GM20431 (cell line): ENCODE data around the gene GALNT9.
"Not testable (repeated sequence)": the region's sequence is repeated elsewhere in the genome, so short reads cannot be mapped to it uniquely, and the experiment has no call there.

Source experiments
- in situ Hi-C: fragments of 300-500 bp; cut with MseI, MboI; formaldehyde crosslinking; loops from one replicate; pipeline ENCODE4 v1.15.0; 2020; ENCODE audit warnings: low sequenced_read_pairs; ENCODE audit not compliant: unreplicated experiment

Gene GALNT9

GRCh38 chr12:132226604-132227003, 102.8 kb downstream of the GALNT9 start:
- in situ Hi-C loops, result no loop called here

DNA sequence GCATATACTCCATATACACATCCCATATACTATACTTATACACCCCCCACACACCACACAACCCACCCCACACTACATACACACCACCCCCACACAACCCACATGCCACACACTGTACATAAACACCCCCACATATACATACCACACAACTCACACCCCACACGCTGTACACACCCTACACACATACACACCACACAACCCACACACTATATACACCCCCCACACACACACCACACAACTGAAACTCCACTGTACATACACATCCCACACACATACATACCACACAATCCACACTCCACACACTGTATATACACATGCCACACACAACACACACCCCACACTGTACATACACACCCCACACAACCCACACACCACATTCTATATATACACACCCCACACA, 104.2 kb downstream of the GALNT9 start:
- in situ Hi-C loops, result no loop called here

GRCh38 chr12:132224484-132224883, 104.9 kb downstream of the GALNT9 start:
- in situ Hi-C loops, result no loop called here

- in situ Hi-C loops, result no loop called here
Measured at GRCh38 chr12:132222808-132223173, 106.6 kb downstream of the GALNT9 start.

- in situ Hi-C loops, result no loop called here
Measured at GRCh38 chr12:132222096-132222807, 107.1 kb downstream of the GALNT9 start.

GRCh38 chr12:132219761-132220160, 109.6 kb downstream of the GALNT9 start:
- in situ Hi-C loops, result not testable (repeated sequence)

GRCh38 chr12:132219323-132219722, 110.1 kb downstream of the GALNT9 start:
- in situ Hi-C loops, result no loop called here

- in situ Hi-C loops, result no loop called here
Measured at GRCh38 chr12:132218915-132219314, 110.5 kb downstream of the GALNT9 start.

- in situ Hi-C loops, result no loop called here
Measured at GRCh38 chr12:132218527-132218875, 110.9 kb downstream of the GALNT9 start.

GRCh38 chr12:132217800-132218526, 111.4 kb downstream of the GALNT9 start:
- in situ Hi-C loops, result no loop called here

DNA sequence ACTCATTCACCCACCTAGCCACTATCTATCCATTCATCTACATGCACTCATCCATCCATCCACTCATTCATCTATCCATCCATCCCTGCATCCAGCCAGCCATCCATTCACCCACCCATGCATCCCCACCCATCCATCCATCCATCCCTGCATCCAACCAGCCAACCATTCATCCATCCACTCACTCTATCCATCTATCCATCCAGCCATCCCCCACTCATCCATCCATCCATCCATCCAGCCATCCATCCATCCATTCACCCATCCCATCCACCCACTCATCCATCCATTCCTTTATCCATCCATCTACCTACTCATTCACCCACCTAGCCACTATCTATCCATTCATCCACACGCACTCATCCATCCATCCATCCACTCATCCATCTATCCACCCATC, 112.0 kb downstream of the GALNT9 start:
- in situ Hi-C loops, result no loop called here

DNA sequence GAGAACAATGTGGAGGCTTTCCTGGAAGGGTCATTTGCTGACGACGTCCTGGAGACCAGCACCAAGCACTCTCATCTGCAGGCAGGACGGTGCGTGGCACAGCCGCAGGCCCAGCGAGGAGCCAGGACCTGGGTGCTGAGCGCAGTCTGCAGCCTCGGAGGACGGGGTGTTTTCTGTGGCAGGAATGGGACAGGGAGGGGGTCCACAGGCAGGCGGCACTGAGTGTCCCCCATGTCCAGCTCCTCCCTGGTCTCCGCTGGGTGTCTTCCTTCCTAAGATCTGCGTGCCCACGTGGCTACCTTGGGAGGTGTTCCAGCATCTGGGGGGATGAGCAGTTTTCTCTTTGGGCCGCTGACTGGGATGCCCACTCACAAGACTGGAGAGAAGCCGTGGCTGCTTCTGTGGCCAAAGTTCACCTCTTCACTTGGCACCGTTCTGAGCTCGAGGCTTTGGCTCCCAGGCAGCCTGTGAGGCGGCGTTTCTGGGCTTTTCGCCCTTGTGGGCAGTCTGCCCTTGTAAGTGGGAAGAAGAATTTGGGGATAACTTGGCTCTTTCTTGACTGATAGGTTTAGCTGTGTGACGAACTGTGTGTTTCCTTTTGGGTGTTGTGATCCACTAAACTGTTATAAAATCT, 112.9 kb downstream of the GALNT9 start:
- in situ Hi-C loops, result no loop called here

DNA sequence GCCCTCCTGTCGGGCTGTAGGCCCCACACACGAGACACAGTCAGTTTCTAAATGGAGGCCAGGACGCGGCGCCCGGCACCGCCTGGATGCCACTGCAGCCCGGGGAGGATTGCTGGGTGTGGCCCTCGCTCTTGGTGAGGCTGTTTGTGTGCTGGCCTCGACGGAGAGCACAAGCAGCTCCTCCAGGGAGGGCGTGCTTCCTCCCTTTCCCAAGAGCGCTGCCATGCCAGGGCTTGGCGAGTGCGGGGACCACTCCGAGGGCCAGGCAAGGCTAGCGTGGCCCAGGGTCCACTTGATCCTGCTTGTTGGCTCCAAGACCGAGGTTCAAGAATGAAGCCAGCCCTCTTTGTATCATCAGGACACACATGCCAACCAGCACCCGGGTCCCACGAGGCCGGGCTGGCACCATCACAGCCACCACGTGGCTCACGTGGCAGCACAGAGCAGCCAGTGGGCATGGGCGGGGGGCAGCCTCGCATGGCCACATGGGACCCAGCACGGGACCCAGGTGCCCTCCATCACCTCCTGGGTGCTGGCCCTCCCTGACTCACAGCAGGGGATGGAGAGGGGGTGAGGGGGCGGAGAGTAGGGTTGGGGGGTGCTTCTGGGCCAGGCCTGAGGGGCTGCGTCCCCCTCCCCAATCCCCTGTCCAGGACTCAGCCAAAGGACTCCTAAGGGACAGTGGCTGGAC, 113.9 kb downstream of the GALNT9 start:
- in situ Hi-C loops, result no loop called here

DNA sequence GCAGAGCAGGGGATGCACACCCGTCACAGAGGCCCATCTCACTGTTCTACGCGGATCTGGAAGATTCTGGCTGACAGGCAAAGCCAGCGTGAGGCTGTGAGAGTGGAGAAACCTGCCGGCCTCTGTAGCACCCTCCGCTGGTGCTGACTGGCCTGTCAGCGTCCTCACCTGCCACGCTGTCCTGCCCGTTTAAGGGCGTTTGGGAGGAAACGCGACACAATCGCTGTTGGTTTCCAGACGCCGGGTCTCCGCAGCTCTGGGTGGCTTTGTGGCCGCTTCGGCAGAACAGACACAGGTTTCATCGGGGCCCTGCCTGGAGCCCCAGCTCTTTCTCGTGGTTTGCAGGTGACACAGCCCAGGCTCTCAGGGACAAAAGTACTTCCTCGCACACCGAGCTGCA, 114.5 kb downstream of the GALNT9 start:
- in situ Hi-C loops, result no loop called here

DNA sequence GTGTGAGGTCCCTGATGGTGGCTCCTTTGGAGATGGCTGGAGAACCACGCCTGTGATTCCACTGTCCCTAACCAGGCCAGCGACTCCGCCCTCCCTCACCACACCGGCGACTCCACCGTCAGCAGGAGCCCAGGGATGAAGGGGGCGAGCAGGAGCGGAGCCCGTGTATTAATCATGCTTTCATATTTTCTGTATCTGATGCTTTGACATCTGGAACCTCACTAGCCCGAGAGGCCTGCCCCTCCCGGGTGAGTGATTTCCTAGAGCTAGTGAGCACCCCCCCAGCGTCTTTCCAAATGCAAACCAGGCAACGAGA, 115.3 kb downstream of the GALNT9 start:
- in situ Hi-C loops, result no loop called here

DNA sequence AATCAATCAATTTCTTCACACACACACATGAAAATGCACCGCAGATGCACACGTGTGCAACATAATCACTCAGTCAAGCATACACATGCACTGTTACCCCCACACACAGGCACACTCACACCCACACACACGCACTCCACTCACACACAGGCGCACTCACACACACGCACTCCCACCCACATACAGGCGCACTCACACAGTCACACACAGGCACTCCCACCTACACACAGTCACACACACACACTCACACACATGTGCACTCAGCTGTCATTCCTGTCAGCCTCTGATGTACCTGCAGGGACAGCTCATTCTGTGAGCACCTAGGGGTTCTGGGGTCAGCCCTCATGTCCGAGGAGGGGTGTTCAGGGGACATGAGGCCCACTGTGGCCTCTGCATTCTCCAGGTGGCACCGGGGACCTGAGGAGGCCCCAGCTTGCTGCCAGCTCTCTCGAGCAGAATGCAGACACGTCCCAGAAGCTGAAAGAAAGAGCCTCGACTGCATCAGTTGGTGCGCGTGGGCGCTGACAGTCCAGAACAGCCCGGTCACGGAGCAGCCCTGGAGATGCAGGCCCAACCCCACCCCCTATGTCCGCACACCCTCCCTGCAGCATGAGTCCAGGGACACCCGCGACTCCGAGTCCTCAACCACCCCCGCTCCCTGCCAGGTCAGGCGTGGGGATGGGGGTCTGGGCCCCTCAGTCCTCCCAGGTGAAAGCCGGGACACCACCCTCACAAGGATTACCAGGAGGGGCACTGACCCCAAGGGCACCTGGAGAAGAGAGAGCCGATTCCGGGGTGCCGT, 115.8 kb downstream of the GALNT9 start:
- in situ Hi-C loops, result no loop called here

- in situ Hi-C loops, result no loop called here
Measured at GRCh38 chr12:132211816-132212215, 117.6 kb downstream of the GALNT9 start.

DNA sequence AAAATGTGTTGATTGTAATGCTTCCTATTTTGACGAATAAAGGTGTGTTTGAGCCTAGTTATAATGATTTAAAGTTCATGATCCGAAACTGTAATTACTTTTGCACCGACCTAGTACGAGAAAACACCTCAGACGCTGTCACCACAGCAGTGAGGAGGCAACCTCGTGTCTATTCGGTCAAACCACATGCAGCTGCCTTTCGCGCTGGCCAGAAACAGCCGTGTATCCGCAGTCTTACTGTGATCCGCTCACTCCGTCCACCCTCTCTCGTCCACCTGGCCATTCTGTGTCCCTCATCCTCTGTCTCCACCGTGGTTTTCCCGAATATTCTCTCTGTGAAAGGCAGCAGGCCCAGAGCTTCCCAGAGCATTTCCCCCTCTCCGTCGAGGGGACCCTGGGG, 118.1 kb downstream of the GALNT9 start:
- in situ Hi-C loops, result no loop called here

- in situ Hi-C loops, result no loop called here
Measured at GRCh38 chr12:132210223-132211055, 119.0 kb downstream of the GALNT9 start.
